GM20000 (cell line): ENCODE measurements around the gene IARS2.

Source experiments
- DNase-seq: peaks from one replicate; pipeline ENCODE4 v3.0.0; 2012; ENCODE audit warnings: low spot score
- CTCF ChIP-seq: IDR thresholded peaks from 2 replicates; pipeline ENCODE4 v1.5.1; 2012; ENCODE audit warnings: mild to moderate bottlenecking, control low read depth; ENCODE audit errors: extremely low read depth, missing control alignments

IARS2 gene

GRCh38 chr1:220135755-220136154, 41.8 kb downstream of the IARS2 start:
- no peak for DNase-seq
- TF ChIP-seq CTCF: no peak

DNA sequence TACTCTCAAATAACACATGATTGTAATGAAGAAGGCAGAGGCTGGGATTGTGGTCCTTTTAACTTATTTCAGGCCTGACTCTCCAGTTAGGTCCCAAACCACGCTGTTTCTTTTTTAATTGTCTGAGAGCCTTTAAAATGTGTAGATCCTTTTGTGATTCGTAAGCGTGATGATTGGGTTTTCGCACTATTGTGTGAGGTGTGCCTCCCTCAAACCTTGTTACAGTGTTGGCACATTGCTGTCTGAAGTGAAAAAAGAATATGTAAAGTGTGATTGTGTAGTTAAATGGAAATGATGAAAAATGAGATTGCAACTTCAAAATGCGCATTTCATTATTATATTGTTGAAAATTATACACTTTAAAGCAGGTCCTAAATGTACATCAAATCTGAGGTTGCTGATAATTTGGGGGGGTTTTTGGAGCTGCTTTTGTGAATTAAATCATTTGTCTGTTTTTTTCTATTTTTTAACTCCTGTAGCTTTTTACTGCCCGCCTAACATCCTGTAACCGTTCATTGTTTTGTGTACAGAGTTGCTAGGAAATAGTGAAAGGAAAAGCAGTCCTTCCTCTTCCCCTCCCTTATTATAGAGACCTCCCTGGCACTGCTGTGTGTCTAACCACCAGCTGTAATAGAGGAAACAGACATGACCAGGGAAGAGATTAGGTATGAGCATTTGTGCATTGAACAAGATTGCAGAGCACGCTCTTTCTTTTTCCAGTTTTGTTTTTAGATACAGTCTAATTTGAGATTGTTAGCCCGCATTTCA, 43.3 kb downstream of the IARS2 start:
- DNase-seq: no peak
- no peak for TF ChIP-seq CTCF

DNA sequence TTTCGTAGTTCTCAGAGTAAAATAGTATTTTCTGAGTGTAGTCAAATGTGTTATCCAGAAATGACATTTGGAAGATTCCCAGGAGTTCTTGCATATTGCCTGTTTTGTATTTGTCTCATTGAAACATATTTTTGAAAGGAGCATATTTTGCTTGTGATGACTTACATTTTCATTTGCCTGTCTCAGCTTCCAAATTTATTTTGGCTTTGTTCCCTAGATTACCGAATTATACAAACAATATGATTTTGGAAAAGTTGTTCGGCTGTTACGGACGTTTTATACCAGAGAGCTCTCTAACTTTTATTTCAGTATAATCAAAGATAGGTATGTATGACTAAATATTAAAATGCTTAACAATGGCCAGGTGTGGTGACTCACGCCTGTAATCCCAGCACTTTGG, 46.0 kb downstream of the IARS2 start:
- TF ChIP-seq CTCF: no peak
- DNase-seq: no peak

DNA sequence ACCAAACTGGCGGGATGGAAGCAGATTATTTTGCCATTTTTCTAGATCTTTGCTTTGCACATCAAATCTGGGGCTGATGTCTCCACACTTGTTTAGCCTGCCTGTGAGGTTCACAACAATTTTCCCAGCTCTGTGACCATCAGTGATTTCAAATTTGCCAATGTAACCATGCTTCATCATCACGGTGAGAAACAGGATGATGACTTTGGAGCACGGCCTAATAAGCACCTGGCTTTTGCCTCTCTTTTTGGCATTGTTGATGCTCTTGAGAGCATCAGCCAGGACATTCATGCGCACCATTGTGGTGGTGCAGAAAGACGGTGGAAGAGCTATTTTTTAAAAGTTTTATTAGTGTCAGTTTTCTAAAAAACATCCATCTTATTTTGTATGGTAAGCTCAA, 50.1 kb downstream of the IARS2 start:
- no peak for TF ChIP-seq CTCF

DNA sequence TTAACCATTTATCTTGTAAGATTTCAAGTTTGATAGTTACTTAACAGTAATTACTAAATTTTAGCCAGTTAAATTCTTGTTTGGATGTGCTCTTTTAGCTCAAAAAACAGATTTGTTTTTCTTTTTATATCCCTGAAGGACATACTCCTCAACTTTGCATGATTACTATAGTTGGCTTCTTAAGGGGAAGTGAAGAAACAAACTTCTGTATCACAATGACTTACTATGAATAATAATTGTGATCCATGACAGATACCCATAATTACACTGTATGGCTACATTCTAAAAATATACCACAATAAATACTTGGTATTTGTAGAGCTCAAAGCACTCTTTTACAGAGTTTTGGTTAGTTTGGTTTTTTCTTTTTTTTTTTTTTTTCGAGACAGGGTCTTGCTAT, 55.8 kb downstream of the IARS2 start:
- no peak for TF ChIP-seq CTCF
- peak; percentile 10 for DNase-seq

More for the DNA sequence above, 50.1 kb downstream of the IARS2 start:
- DNase-seq: no peak

DNA sequence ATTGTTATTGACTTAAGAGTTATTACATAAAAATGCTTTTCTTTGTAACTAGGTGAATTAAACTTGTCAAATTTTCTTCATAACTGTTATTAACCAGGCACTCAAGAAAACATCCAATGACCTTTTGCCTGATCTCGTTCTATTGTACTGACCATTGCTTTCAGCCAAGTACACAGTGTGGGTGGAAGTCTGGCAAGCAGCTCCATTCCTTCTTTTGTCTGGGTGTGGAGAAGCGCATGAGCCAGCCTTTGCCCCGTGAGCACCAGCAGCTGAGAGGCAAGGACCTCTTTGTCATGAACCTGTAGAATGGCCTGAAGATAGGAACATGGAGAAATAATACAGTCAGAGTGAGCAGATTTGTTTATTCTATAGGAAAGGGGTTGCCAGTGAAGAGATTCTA, 57.5 kb downstream of the IARS2 start:
- no peak for DNase-seq
- no peak for TF ChIP-seq CTCF

GRCh38 chr1:220153147-220153546, 59.2 kb downstream of the IARS2 start:
- TF ChIP-seq CTCF: no peak
- no peak for DNase-seq
